GM15510 (cell line): Measurements from ENCODE around the gene TNRC6A.

Experiments used
- POLR2A ChIP-seq: IDR thresholded peaks from 3 replicates; pipeline ENCODE4 v1.6.1; 2011; ENCODE audit warnings: borderline replicate concordance; ENCODE audit not compliant: insufficient read length; ENCODE audit errors: extremely low read depth

TNRC6A gene

DNA sequence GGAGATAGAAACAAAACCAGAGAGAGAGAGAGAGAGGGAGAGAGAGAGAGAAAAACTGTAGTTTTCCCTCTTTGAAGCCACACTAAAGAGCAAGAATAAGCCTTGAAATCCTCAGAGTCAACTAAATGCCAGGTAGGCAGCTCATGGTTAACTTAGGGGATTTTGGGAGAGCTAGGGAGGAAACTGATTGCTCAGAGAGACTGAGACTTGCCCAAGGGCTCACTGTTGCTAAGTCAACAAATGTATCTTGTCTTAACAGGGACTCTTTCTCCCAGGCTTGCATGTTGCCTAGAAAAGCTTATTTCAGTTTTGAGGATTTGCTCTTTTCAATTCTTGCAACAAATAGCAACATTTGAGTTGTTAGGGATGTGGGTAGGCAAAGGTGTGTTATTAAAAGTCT, 111.8 kb downstream of the TNRC6A start:
- TF ChIP-seq POLR2A: no peak

GRCh38 chr16:24844101-24845030, 114.9 kb downstream of the TNRC6A start:
- no peak for TF ChIP-seq POLR2A

DNA sequence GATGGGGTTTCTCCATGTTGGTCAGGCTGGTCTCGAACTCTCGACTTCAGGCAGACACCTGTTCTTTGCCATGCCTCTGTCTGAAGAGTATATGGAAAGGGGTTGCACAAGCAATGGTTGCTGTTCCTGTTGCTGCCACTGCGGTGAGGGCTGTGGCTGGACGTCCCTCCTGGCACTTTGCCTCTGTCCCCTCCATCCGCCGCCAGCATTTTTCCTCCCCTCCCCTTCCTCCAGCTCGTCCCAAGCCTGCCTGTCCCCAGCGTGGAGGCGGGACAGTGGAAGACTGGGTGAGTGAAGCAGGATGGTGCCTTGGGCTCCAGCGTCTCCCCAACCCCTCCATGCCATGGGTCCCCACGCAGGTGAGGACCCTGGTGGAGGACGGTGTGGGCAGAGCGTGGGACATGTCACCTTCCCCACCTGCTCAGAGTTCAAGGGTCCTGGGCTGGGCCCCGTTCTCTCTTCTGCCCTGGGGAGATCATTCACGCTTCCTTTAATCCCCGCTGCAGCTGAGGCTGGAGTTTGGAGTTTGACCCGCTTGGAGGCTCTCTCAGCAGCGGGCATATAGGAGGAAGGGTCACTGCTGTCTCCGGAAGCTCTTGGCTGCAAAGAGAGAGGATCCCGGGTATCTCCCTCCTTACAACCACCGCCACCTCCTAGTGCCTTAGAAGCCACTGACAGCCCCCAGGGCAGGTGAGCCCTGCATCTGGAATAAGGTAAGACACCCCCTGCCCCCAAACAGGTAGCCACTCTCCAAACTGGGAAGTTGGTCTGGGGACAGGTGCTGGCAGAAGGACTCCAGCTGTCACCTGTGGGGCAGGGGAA, 116.5 kb downstream of the TNRC6A start, which contains the start of gene SLC5A11:
TSS of gene SLC5A11 (plus strand) at position 238 of the 822 bp plus-strand sequence. CDS start 12,681 bp downstream, outside the sequence.
- no peak for TF ChIP-seq POLR2A

DNA sequence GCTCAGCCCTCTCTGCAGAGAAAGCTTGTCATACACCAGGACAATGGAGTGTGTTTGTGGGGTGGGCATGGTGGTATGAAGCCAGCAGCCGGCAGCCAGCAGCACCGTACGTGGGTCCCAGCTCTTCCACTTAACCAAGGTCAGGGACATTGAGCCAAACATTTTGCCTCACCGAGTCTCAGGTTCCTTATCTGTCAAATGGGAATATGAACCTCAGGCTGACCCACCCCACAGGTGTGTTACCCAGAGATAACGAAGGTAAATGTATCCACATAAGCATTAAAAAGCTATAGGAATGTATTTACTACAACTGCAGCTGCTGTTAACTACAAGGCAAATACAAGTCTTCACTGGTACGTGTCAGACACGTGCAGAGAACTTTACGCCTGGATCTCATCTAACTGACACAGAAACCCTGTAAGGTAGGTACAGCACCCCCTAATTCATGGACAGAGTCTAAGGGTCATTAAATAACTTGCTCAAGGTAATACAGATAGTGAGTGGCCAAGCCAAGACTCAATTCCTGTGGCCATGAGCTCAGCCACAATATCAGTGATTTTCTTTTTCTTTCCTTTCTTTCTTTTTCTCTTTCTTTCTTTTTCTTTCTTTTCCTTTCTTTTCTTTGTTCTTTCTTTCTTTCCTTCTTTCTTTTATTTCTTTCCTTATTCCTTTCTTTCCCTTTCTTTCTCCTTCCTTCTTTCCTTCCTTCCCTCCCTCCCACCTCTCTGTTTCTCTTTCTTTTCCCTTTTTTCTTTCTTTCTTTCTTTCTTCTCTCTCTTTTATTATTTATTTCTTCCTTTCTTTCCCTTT, 117.3 kb downstream of the TNRC6A start:
- no peak for TF ChIP-seq POLR2A

DNA sequence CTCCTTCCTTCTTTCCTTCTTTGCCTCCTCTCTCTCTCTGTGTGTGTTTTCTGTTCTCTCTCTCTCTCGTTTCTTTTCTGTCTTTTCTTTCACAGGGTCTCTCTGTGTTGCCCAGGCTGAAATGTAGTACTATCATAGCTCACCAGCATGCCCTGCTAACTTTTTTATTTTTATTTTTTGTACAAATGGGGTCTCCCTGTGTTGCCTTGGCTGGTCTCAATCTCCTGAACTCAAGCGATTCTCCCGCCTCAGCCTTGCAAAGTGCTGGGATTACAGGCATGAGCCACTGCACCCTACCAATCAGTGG, 117.9 kb downstream of the TNRC6A start:
- no peak for TF ChIP-seq POLR2A

DNA sequence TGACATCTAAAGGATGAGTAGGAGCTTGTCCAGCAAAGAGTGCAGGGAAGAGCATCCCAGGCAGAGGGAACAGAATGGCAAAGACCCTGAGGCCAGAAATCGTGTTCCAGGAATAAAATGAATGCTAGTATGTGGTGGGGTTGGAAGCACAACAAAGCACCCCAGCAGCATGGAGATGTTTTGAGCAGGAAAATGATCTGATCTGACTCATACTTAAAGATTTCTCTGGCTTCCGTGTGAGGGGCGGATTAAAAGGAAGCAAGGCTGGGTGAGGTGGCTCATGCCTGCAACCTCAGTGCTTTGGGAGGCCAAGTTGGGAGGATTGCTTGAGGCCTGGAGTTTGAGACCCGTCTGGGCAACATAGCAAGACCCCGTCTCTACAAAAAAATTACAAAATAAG, 118.6 kb downstream of the TNRC6A start:
- no peak for TF ChIP-seq POLR2A

- no peak for TF ChIP-seq POLR2A
These were observed 120.2 kb downstream of the TNRC6A start for GRCh38 chr16:24849641-24850040.

DNA sequence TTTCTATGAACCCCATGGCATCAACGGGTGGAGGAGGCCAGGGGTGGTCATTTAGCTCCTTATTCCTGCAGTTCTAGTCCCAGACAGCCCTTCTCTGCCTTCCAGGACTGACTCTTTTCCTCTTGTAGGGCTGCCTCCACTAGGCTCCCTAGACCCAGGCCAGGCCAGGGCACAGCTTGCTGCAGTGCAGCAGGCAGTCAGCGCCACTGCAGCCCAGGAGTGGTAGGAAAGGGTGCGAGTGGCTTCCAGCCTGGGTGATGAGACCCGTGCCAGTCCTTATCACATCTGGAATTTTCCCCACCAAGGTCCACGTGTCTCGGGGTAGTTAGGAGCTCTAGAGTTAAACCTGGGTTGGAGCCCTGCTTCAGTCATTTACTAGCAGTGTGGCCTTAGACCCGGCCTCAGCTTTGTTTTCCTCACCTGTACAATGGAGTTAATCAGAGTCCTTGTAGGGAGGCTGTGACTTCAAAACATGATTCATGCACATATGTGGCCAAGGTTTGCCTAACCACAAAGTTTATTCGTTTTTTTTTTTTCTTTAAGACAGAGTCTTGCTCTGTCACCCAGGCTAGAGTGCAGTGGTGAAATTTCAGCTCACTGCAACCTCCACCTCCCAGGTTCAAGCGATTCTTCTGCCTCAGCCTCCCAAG, 121.0 kb downstream of the TNRC6A start:
- TF ChIP-seq POLR2A: no peak

DNA sequence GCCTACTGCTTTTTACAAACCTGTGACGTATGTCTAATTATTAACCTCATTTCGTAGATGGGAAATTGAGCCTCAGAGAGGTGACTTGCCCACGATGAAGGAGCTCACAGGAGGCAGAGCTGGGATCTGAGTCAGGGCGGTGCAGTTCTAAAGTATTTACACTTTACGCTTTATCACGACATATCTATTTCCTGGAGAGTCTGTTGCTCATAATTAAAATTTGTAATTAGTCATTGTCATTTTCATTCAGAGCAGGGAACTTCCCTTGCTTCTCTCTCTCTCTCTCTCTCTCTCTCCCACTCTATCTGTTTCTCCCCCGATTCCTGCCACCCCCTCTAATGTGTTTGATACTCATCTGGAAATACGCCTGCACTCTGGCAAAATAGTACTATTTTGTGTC, 122.2 kb downstream of the TNRC6A start:
- TF ChIP-seq POLR2A: no peak

- TF ChIP-seq POLR2A: no peak
These were observed 122.8 kb downstream of the TNRC6A start for GRCh38 chr16:24852281-24852721.

DNA sequence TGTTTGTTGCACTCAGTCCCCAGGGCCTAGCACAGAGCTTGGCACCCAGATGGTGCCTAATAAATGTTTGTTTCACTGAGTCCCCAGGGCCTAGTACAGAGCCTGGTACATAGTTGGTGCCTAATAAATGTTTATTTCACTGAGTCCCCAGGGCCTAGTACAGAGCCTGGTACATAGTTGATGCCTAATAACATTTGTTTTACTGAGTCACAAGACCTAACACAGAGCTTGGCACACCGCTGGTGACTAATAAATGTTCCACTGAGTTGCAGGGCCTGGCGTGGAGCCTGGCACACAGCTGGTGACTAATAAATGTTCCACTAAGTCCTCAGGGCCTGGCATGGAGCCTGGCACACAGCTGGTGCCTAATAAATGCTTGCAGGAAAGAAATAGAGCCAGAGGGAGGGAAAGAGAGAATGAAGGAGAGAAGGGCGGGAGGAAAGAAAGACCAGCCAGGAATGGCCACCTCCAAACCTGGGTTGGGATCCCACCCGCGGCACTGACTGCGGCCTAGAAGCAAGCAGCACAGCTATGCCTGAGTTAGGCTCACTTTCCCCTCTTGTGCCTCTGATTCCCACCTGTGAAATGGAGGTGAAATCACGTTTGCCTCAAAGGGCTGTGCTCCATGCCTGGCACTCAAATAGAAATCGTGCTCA, 123.8 kb downstream of the TNRC6A start:
- TF ChIP-seq POLR2A: no peak

GRCh38 chr16:24853830-24854229, 124.4 kb downstream of the TNRC6A start:
- no peak for TF ChIP-seq POLR2A

- TF ChIP-seq POLR2A: no peak
These were observed 125.2 kb downstream of the TNRC6A start for GRCh38 chr16:24854607-24855171.
